OCI-LY3 (cell line): Measurements from ENCODE around the gene LIF.

Source experiments
- EZH2phosphoT487 ChIP-seq: fragments of 200-600 bp; shearing (Covaris generic); IDR thresholded peaks from 2 replicates; pipeline ENCODE4 v1.6.1; 2018; ENCODE audit warnings: antibody characterized with exemption, mixed run types, low read depth
- TF ChIP-seq, protein P1 (sequence below): fragments of 200-600, 300-600 bp; sonication (generic); IDR thresholded peaks from 2 replicates; pipeline ENCODE4 v1.5.1; 2014; ENCODE audit warnings: antibody characterized with exemption, low read length, low read depth

DNA sequence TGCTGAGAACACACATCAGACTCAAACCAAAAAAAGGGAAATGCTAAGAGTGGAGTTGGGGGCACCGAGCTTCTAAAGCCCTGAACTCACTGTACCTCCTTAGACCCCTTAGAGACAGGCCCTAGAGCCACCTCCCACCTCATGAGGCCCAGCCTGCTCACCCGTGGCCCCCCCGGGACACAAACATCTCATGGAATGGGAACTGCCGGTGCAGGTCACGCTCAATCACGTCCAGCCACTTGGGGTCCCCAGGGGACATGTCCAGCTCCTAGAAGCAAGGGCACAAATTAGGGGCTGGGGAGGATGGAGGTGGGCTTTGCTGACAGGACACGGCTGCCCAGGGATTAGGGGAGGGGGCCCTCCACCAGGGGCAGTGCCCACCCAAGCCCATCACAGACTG, 49.0 kb upstream of the LIF start:
- TF ChIP-seq EZH2phosphoT487 = no peak
- TF ChIP-seq, protein P1, sequence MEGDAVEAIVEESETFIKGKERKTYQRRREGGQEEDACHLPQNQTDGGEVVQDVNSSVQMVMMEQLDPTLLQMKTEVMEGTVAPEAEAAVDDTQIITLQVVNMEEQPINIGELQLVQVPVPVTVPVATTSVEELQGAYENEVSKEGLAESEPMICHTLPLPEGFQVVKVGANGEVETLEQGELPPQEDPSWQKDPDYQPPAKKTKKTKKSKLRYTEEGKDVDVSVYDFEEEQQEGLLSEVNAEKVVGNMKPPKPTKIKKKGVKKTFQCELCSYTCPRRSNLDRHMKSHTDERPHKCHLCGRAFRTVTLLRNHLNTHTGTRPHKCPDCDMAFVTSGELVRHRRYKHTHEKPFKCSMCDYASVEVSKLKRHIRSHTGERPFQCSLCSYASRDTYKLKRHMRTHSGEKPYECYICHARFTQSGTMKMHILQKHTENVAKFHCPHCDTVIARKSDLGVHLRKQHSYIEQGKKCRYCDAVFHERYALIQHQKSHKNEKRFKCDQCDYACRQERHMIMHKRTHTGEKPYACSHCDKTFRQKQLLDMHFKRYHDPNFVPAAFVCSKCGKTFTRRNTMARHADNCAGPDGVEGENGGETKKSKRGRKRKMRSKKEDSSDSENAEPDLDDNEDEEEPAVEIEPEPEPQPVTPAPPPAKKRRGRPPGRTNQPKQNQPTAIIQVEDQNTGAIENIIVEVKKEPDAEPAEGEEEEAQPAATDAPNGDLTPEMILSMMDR = no peak
